ENCODE measurements around the gene TPSD1.

The TPSD1 gene

GRCh38 chr16:1305823-1306222 lies 50.0 kb downstream of the TPSD1 start:
- no peak for DNase-seq
- 86% methylated on average over 12 of the region's 12 CpGs for WGBS

GRCh38 chr16:1306334-1306733 lies 50.5 kb downstream of the TPSD1 start:
- H4K8ac ChIP-seq (ENCODE audit: low read length), result no peak overlapping the region
- no peaks in the 10 kb centered on the region for H3K79me1 ChIP-seq (replicated peaks; ENCODE audit: low read length, poor library complexity, severe bottlenecking)
- no peak overlapping the region for H3K4me2 ChIP-seq (ENCODE audit: low read length, poor library complexity, severe bottlenecking)
- no peak overlapping the region for H2BK120ac ChIP-seq (ENCODE audit: low read depth, low read length)
- H3K18ac ChIP-seq (ENCODE audit: low read depth in 1 of 2, low read length in 2 of 2), result no peak overlapping the region
- WGBS, result 85% methylated on average over 4 of the region's 4 CpGs
- H4K91ac ChIP-seq (ENCODE audit: low read length), result no peak overlapping the region
- no peak for DNase-seq
- H3K23ac ChIP-seq (ENCODE audit: low read length in 2 of 2), result no peak overlapping the region
- H2AFZ ChIP-seq (ENCODE audit: low read depth, low read length), result no peak overlapping the region
- H2AK5ac ChIP-seq (ENCODE audit: low read length, severe bottlenecking), result no peak overlapping the region
- no peaks in the 10 kb centered on the region for H3K36me3 ChIP-seq (ENCODE audit: control insufficient read depth in 1 of 2, insufficient read depth in 2 of 2, low read depth in 1 of 2, low read length in 2 of 2)
- H3K4ac ChIP-seq (ENCODE audit: low read depth in 1 of 2, low read length in 2 of 2), result no peak overlapping the region
- no peak overlapping the region for H3K9ac ChIP-seq (ENCODE audit: low read length)
- no peaks in the 10 kb centered on the region for H3K9me3 ChIP-seq (ENCODE audit: control insufficient read depth, low read length)
- no peak overlapping the region for H2BK5ac ChIP-seq (ENCODE audit: low read depth, low read length, poor library complexity, severe bottlenecking)
- no peak overlapping the region for H3K14ac ChIP-seq (ENCODE audit: low read length in 2 of 2)
- peaks cover 4 to 5% of the 10 kb centered on the region in 2 experiments for H3K27me3 ChIP-seq (ENCODE audit: control insufficient read depth in 1 of 2, insufficient read depth in 1 of 2, low read length in 2 of 2)
- H2BK12ac ChIP-seq (ENCODE audit: low read length in 2 of 2), result no peak overlapping the region
- no peak overlapping the region for H3K27ac ChIP-seq (ENCODE audit: low read length, poor library complexity, severe bottlenecking)
- peaks cover 4% of the 10 kb centered on the region for H3K4me1 ChIP-seq (ENCODE audit: control insufficient read depth, insufficient read depth, low read depth, low read length)
- no peak overlapping the region for H3K4me3 ChIP-seq (ENCODE audit: insufficient read depth in 1 of 2, low read depth in 1 of 2, low read length in 2 of 2)
- no peak overlapping the region for H2BK15ac ChIP-seq (ENCODE audit: low read depth, poor library complexity, severe bottlenecking)

More at GRCh38 chr16:1305823-1306222, 50.0 kb downstream of the TPSD1 start:
- Histone ChIP-seq H3K79me1 (replicated peaks; ENCODE audit: low read length, poor library complexity, severe bottlenecking) (no peaks in the 10 kb centered on the region), H3K4me1 (ENCODE audit: control insufficient read depth, insufficient read depth, low read depth, low read length) (peaks cover 6% of the 10 kb centered on the region), H3K4me2 (ENCODE audit: low read length, poor library complexity, severe bottlenecking) (no peak overlapping the region), H3K36me3 (ENCODE audit: control insufficient read depth in 1 of 2, insufficient read depth in 2 of 2, low read depth in 1 of 2, low read length in 2 of 2) (no peaks in the 10 kb centered on the region), H2BK12ac (ENCODE audit: low read length in 2 of 2) (no peak overlapping the region), H3K9me3 (ENCODE audit: control insufficient read depth, low read length) (no peaks in the 10 kb centered on the region), H3K9ac (ENCODE audit: low read length) (no peak overlapping the region), H2BK15ac (ENCODE audit: low read depth, poor library complexity, severe bottlenecking) (no peak overlapping the region), H2AK5ac (ENCODE audit: low read length, severe bottlenecking) (no peak overlapping the region), H3K23ac (ENCODE audit: low read length in 2 of 2) (no peak overlapping the region), H2AFZ (ENCODE audit: low read depth, low read length) (no peak overlapping the region), H4K8ac (ENCODE audit: low read length) (no peak overlapping the region), H3K14ac (ENCODE audit: low read length in 2 of 2) (no peak overlapping the region), H3K18ac (ENCODE audit: low read depth in 1 of 2, low read length in 2 of 2) (no peak overlapping the region), H2BK5ac (ENCODE audit: low read depth, low read length, poor library complexity, severe bottlenecking) (no peak overlapping the region), H4K91ac (ENCODE audit: low read length) (no peak overlapping the region), H3K27ac (ENCODE audit: low read length, poor library complexity, severe bottlenecking) (no peak overlapping the region), H3K4ac (ENCODE audit: low read depth in 1 of 2, low read length in 2 of 2) (no peak overlapping the region), H3K4me3 (ENCODE audit: insufficient read depth in 1 of 2, low read depth in 1 of 2, low read length in 2 of 2) (no peak overlapping the region), H3K27me3 (ENCODE audit: control insufficient read depth in 1 of 2, insufficient read depth in 1 of 2, low read length in 2 of 2) (peaks cover 5% of the 10 kb centered on the region in 2 experiments), H2BK120ac (ENCODE audit: low read depth, low read length) (no peak overlapping the region)

- H3K9ac ChIP-seq (ENCODE audit: low read length), result peak overlapping the region; percentile 67
- peaks cover 20% of the 10 kb centered on the region for H3K4me1 ChIP-seq (ENCODE audit: control insufficient read depth, insufficient read depth, low read depth, low read length)
- H3K14ac ChIP-seq (ENCODE audit: low read length in 2 of 2), result peak overlapping the region in 1 of 2 experiments; percentile 26
- H3K36me3 ChIP-seq (ENCODE audit: control insufficient read depth in 1 of 2, insufficient read depth in 2 of 2, low read depth in 1 of 2, low read length in 2 of 2), result peaks cover 3 to 15% of the 10 kb centered on the region in 2 experiments
- peak overlapping the region; percentile 68 for H2BK5ac ChIP-seq (ENCODE audit: low read depth, low read length, poor library complexity, severe bottlenecking)
- peak overlapping the region; percentile 70 for H3K4me2 ChIP-seq (ENCODE audit: low read length, poor library complexity, severe bottlenecking)
- H3K27ac ChIP-seq (ENCODE audit: low read length, poor library complexity, severe bottlenecking), result no peak overlapping the region
- H3K18ac ChIP-seq (ENCODE audit: low read depth in 1 of 2, low read length in 2 of 2), result peak overlapping the region; percentile 43 to 76
- H3K79me1 ChIP-seq (replicated peaks; ENCODE audit: low read length, poor library complexity, severe bottlenecking), result no peaks in the 10 kb centered on the region
- H3K4me3 ChIP-seq (ENCODE audit: insufficient read depth in 1 of 2, low read depth in 1 of 2, low read length in 2 of 2), result peak overlapping the region; percentile 61 to 78
- no peak overlapping the region for H2BK15ac ChIP-seq (ENCODE audit: low read depth, poor library complexity, severe bottlenecking)
- H3K23ac ChIP-seq (ENCODE audit: low read length in 2 of 2), result peak overlapping the region in 1 of 2 experiments; percentile 26
- no peaks in the 10 kb centered on the region for H3K27me3 ChIP-seq (ENCODE audit: control insufficient read depth in 1 of 2, insufficient read depth in 1 of 2, low read length in 2 of 2)
- no peaks in the 10 kb centered on the region for H3K9me3 ChIP-seq (ENCODE audit: control insufficient read depth, low read length)
- peak overlapping the region; percentile 19 for H2AFZ ChIP-seq (ENCODE audit: low read depth, low read length)
- H2AK5ac ChIP-seq (ENCODE audit: low read length, severe bottlenecking), result no peak overlapping the region
- DNase-seq, result peak; percentile 72
- H4K91ac ChIP-seq (ENCODE audit: low read length), result peak overlapping the region; percentile 3
- H3K4ac ChIP-seq (ENCODE audit: low read depth in 1 of 2, low read length in 2 of 2), result peak overlapping the region in 1 of 2 experiments; percentile 83
- WGBS, result 5% methylated on average over 36 of the region's 43 CpGs
- H2BK12ac ChIP-seq (ENCODE audit: low read length in 2 of 2), result peak overlapping the region in 1 of 2 experiments; percentile 45
- peak overlapping the region; percentile 33 for H4K8ac ChIP-seq (ENCODE audit: low read length)
- H2BK120ac ChIP-seq (ENCODE audit: low read depth, low read length), result peak overlapping the region; percentile 58
These were observed 52.4 kb downstream of the TPSD1 start for GRCh38 chr16:1308036-1308976.

Data from mesenchymal stem cell (in vitro differentiated cells and primary cell).